ENCODE measurements around the gene KIF4A. TPM values are rescaled to one million over a fixed set of nuclear protein-coding genes. Genes with fewer than 3 reads are reported as not detected.

KIF4A gene
- total and polyA plus RNA-seq, 2 of the 13 experiments (the other 11 are each of a cell fraction or from before 2014, with no cell fraction given), result 9.4 to 28.2 TPM

DNA sequence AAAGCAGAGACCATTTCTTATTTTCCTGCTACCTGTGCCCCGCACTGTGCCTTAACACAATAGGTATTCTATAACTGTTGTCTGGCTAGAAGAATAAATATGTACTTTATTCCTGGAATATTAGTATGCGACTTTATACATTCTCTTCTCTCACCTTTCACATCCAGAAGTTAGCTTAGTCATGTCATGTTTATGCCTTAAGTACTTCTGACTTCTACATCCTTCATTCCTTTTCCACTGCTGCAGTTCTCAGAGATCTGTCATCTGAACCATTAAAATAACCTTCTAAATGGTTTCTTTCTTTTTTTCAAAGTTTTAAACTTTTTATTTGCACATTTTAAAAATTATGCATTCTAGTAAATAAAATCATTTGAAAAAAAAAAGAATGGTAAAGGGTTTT lies 34.4 kb downstream of the KIF4A start:
- no peaks in the 10 kb centered on the region for H3K9me3 ChIP-seq (ENCODE audit: low read length)
- TF ChIP-seq KLF16 (CRISPR knock-in tag; IDR thresholded peaks at IDR 0.05) (no peak), NR1H2 (CRISPR knock-in tag; IDR thresholded peaks at IDR 0.05; ENCODE audit: borderline replicate concordance, low read depth) (no peak), ZNF563 (CRISPR knock-in tag; IDR thresholded peaks at IDR 0.05) (no peak), ZNF766 (CRISPR knock-in tag; IDR thresholded peaks at IDR 0.05; ENCODE audit: borderline replicate concordance) (no peak), NFIC (IDR thresholded peaks at IDR 0.05; ENCODE audit: low read length) (no peak), PHF21A (CRISPR knock-in tag; IDR thresholded peaks at IDR 0.05) (no peak), ELF3 (CRISPR knock-in tag; IDR thresholded peaks at IDR 0.05) (no peak), ZNF264 (CRISPR knock-in tag; IDR thresholded peaks at IDR 0.05) (no peak), ARNT2 (CRISPR knock-in tag; IDR thresholded peaks at IDR 0.05; ENCODE audit: low read depth) (no peak)
- TF ChIP-seq, protein P1, sequence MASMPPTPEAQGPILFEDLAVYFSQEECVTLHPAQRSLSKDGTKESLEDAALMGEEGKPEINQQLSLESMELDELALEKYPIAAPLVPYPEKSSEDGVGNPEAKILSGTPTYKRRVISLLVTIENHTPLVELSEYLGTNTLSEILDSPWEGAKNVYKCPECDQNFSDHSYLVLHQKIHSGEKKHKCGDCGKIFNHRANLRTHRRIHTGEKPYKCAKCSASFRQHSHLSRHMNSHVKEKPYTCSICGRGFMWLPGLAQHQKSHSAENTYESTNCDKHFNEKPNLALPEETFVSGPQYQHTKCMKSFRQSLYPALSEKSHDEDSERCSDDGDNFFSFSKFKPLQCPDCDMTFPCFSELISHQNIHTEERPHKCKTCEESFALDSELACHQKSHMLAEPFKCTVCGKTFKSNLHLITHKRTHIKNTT (CRISPR knock-in tag; IDR thresholded peaks at IDR 0.05), result no peak
- ATAC-seq, result no peak
- H3K4me2 ChIP-seq (ENCODE audit: low read depth, low read length), result no peak overlapping the region
- intact Hi-C loops (cut with micrococcal nuclease; ENCODE audit: unreplicated experiment), result no loop called here
- H3K4me1 ChIP-seq (ENCODE audit: insufficient read depth, low read length), result no peaks in the 10 kb centered on the region
- DNase-seq (ENCODE audit: low spot score), result no peak
- BruUV-seq (replicated peaks), result no TSS peak
- 0 out of 5 replicates have a peak, but pooled peaks cover 0 to 5% of the 10 kb centered on the region in 2 experiments for H3K36me3 ChIP-seq (replicated peaks in 1 of 2; ENCODE audit: control insufficient read depth in 1 of 2, insufficient read depth in 2 of 2, low read length in 2 of 2)
- FAIRE-seq, result no peak
- H3K9ac ChIP-seq (ENCODE audit: insufficient read depth, low read depth, low read length), result no peak overlapping the region
- H3K27ac ChIP-seq (ENCODE audit: extremely low read length, insufficient read depth, low read length), result no peak overlapping the region
- H4K20me1 ChIP-seq (ENCODE audit: insufficient read depth, low read length), result no peaks in the 10 kb centered on the region
- no peaks in the 10 kb centered on the region for H3K27me3 ChIP-seq (ENCODE audit: control insufficient read depth in 1 of 2, insufficient read depth in 2 of 2, low read length in 2 of 2)
- H2AFZ ChIP-seq (ENCODE audit: low read length), result no peak overlapping the region
- H3K4me3 ChIP-seq (replicated peaks in 1 of 3; ENCODE audit: insufficient read depth in 1 of 3, low read depth in 2 of 3, low read length in 3 of 3), result no peak overlapping the region
- ChIA-PET CTCF (ENCODE audit: low intra/inter-chr PET ratio, low total read pairs) (no interaction called here), POLR2A (no interaction called here)
- no peaks in the 10 kb centered on the region for H3K79me2 ChIP-seq (ENCODE audit: insufficient read depth, low read length)
- WGBS (ENCODE audit: low lambda C conversion rate), result 97% methylated on average over 2 of the region's 2 CpGs
- in situ Hi-C loops (cut with HindIII; ENCODE audit: extremely low pct_ligation_motif_present, low pct_unique_long_range_greater_than_20kb), result no loop called here

Data from HepG2 (cell line).